HuH-7.5 (cell line): ENCODE measurements around the gene ARID3A.
A peak's percentile ranks its signal among the peaks of the same experiment; 100 is the strongest.
"Not testable (repeated sequence)": the region's sequence is repeated elsewhere in the genome, so short reads cannot be mapped to it uniquely, and the experiment has no call there.

Experiments used
- DNase-seq: peaks from one replicate; pipeline ENCODE4 v3.0.0; 2011; ENCODE audit warnings: low spot score

The ARID3A gene

DNA sequence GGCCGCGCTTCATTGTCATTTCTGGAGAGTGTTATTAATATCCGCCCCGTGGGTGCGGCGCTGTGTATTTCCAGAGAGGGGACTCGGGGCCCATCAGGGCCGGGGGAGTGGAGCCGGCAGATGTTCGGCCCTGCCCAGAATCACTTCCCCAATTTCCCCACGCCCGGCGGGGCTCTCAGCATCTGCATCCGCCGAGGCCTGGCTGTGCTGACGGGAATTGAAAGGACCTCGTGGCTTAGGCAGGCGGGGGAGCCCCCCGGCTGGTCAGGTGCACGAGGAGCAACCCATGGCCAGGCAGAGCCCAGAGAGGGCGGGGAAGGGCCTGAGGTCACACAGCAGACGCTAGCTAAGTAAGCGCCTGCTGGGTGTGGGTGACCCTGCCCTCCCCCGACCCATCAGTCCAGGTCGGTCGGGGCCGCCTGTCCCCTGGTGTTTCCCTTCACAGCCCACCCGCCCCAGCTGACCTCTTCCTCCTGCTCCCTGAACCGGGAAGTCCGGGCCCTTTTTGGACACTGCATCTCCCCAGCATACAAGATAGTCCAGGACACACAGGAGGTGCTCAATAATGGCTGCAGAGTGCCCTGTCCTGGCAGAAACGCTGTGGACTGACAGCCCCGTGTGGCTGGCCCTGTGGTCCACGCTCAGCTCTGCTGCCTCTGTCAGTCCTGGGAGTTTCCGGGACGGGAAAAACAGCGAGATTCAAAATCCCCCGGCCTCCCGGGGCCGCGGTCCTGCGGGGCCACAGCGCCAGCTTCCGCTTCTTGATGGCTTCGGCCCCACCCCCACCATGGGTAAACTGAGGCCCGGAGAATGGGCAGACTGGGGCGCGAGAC lies 22.1 kb downstream of the ARID3A start:
- DNase-seq, result no peak

DNA sequence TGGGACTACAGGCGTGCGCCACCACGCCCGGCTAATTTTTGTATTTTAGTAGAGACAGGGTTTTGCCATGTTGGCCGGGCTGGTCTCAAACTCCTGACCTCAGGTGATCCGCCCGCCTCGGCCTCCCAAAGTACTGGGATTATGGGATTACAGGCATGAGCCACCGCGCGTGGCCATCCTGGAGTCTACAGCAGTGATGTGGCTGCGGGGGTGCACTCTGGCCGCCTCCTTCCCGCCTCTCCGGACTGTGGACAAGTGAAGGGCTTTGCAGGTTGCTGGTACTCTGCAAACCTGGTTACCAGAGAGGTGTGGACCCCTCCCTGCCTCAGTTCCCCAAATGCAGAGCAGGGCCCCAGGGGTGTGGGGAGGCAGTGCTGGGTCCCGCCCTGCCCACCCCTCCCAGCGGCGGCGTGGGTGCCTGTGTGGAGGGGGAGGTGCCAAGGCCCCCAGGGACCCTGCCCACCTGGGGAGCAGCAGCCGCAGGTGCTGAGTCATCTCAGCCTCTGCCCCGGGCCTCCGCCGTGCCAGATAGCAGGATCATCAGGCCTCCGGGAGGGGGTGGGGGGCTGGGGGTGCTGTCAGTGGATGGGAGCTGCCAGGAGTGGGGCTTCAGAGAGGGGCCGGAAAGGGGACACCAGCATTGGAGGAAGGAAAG lies 23.1 kb downstream of the ARID3A start:
- DNase-seq, result no peak

GRCh38 chr19:950352-951066 lies 24.7 kb downstream of the ARID3A start:
- no peak for DNase-seq

DNA sequence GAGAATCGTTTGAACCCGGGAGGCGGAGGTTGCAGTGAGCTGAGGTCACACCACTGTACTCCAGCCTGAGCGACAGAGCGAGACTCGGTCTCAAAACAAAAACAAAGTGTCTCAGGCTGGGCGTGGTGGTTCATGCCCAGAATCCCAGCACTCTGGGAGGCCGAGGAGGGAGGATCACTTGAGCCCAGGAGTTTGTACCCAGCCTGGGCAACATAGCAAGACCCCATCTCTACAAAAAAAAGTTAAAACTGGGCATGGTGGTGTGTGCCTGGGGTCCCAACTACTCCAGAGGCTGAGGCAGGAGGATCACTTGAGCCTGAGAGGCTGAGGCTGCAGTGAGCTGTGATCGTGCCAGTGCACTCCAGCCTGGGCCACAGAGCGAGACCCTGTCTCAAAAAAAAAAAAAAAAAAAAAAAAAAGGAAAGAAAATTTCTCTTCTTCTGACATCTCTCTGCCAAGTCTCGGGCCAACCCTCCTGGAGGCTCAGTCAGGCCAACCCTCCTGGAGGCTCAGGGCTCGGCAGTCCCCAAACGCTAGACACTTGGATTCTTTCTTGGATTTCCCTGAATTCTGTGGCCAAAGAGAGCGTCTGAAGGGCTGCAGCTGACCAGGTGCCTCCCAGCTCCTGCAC lies 26.3 kb downstream of the ARID3A start:
- no peak for DNase-seq

DNA sequence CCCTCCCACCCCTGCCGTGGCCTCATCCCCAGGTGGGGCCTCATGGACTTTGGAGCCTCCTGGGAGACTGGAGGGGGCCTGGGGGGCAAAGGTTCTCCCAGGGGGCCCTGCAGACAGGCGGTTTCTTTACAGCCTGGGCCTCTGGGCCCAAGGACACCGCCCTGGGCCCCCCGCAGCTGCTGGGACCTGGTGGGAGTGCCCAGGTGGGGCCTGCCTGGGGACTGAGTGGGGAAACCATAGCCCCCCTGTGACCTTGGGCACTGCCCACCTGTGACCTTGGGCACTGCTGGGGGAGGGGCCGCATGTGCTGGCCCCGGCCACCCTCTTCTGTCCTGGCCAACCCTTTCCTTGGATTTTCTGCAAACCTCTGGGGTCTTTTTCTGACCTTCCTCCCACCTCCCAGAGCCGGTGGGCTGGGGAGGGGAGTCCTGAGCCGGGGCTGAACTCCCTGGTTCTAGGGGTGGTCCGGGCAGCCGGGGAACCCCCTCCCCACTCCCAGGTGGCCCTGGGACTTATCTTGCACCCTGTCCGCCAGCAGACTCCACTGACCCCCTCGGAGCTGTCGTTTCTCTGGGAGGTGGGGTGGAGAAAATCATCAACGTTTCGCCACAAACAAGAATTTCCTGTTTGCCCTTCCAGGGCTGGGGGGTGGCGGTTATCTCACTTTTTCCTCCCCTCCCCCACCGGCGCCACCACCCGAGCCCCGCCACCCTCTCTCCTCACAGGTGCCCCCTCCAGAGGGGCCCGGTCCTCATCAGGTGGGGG lies 27.0 kb downstream of the ARID3A start:
- peak; percentile 98 for DNase-seq

GRCh38 chr19:953445-954271 lies 27.8 kb downstream of the ARID3A start:
- no peak for DNase-seq

- no peak for DNase-seq
Observed at GRCh38 chr19:954272-954671, 28.4 kb downstream of the ARID3A start.

DNA sequence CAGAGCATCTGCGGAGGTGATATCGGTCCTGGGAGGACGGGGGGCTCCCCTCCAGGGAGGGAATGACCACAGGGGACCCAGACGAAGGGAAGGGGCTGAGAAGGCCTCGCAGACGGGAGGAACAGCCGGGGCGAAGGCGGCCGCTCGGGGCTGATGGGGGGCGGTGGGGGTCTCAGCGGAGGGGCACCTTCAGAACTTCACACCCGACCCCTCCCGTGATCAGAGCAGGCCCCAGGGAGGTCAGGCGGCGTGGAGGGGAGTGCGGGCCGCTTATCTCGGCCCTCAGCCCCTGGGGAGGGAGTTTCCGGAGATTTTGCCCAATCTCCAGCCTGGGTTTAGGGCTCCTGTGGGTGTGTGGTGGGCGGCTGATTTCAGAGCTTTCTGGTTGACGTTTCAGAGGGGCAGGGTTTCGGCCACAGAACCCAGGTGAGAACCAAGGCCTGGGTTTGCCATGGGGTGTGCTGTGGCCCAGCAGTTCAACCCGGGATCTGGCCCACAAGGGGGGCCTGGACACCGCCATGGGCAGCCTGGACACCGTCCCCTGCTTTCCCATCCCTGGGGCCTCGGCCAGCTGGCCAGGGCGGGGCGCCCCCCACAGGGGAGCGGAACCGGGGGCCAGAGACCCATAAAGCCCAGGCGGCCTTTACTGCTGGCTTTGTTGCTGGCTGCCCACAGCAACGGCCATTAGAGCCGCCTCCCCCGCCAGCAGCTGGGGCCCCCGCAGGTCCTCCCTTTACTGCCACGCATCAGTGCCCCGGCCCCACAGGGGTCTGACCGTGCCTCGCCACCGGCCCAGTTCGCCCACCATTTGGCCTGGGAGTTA lies 29.0 kb downstream of the ARID3A start:
- DNase-seq, result peak; percentile 75

GRCh38 chr19:955803-956765 lies 30.2 kb downstream of the ARID3A start:
- DNase-seq, result no peak

DNA sequence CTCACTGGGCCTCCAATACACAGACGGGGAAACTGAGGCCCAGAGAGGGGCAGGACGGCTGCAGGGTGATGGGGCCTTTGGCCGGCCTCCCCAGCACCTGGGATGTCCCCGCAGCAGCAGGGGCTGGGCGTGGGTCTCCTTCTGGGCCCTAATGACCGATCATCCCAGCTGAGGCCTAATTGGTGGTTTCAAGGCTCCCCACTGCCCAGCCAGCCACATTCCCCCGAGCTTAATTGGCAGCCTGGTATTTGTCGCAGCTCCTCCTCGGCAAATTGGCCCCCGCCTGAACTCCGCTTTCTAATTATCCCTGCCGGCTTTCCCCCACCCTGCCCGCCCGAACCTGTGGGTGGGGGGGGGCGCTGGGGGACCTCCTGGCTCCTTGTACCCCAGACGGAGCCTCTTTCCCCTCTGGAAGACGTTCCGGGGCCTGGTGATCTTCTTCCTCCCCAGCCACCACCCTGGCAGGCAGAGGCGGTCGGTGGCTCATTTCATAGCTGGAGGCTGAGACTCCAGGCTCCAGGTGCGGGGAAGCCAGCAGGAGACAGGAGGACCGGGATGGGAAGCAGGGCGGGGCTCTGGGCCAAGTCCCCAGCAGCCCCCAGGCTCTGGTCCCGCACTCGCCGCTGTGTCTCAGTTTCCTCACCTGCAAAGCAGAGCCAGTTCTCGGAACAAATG lies 31.1 kb downstream of the ARID3A start:
- DNase-seq, result no peak

- DNase-seq, result not testable (repeated sequence)
Observed at GRCh38 chr19:957578-957977, 31.7 kb downstream of the ARID3A start.

DNA sequence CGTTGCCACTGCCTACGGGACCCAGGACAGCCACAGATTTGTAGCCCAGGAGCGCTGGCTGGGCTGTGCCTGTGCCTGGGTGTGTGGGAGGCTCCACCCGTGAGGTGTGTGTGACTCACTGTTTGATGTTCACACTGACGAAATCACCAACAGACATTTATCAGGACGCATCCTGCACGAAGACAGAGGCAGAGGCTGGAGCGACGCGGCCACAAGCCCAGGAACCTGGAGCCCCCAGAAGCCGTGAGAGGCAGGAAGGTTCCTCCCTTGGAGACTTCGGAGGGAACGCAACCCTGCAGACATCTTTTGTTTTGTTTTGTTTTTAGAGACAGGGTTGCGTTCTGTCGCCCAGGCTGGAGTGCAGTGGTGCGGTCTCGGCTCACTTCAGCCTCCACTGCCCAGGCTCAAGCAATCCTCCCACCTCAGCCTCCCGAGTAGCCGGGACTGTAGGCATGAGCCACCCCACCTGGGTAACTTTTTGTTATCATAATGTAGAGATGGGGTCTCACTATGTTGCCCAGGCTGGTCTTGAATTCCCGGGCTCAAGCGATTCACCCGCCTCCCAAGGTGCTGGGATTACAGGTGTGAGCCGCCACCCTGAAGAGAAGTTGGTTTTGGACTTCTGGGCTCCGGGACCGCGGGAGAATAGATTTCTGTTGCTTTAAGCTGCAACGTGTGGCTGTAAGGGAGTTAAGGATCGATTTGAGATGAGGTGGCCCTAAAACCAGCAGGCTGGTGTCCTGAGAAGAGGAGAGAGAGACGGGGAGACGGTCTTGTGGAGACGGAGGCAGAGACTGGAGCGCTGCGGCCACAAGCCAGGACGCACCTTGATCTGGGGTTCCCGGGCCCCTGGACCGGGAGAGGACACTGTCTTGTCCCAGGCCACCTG lies 33.4 kb downstream of the ARID3A start:
- DNase-seq, result peak; percentile 75

- no peak for DNase-seq
Observed at GRCh38 chr19:960020-960419, 34.2 kb downstream of the ARID3A start.

- no peak for DNase-seq
Observed at GRCh38 chr19:960601-960938, 34.7 kb downstream of the ARID3A start.

DNA sequence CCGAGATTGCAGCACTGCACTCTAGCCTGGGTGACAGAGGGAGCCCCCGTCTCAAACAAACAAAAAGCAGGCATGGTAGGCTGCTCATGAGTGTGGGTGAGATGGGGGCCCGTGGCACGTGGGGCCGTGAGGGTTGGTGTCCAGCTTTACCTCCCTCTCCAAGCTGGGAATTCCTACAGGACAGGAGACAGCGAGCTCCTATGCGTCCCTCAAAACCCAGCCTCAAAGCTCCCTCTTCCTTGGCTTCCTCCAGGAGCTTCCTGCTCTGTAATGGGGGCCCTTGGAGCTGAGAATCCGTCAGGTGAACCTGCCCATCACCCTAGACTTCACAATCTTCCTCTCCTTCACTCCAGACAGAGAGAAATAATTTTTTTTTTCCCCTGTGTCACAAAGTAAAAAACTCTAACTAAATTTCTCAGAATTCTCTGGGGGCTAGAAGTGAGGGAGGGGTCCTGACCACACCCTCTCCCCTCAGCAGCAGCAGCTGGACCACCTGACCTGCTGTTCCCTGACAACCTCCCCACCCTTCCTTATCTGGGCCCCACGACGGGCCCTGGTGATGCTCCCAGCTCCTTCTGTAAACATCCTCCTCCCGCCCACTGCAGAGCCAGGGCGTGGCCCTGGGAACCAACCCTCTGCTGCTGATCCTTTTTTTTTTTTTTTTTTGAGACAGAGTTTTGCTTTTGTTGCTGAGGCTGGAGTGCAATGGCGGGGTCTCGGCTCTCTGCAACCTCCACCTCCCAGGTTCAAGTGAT lies 36.2 kb downstream of the ARID3A start:
- no peak for DNase-seq

DNA sequence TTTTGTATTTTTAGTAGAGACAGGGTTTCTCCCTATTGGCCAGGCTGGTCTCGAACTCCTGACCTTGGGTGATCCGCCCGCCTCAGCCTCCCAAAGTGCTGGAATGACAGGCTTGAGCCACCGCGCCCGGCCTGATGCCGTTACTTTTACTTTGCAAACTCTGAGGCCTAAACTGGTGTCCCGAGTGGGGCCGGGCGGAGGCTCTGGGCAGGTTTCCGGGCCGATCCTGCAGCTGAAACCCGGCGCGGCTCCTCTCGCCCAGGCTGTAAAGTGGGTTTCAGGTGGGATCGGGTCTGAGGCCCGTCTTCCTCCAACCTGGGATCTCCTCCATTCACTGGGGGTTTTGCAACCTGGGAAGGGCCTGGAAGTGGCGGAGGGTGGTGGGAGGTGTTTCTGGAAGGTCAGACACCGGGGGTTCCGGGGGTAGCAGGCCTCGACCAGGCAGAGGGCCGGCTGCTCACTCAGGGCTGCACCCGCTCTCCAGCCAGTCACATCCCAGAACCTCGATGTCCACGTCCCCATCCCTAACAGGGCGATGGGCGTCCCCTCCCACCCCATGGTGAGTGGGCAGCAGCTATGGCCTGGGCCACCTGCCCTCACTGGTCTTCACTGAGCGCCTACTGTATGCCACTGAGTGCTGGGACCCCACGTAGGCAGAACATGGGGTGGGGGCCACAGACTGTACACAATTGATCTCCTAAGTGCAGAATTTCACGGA lies 37.0 kb downstream of the ARID3A start:
- DNase-seq, result no peak
